NT2/D1 (cell line): Measurements from ENCODE around the gene LMO2.

ENCODE experiments used
- SUZ12 ChIP-seq: IDR thresholded peaks from 2 replicates; pipeline ENCODE4 v1.6.1; 2011; ENCODE audit not compliant: insufficient read length, insufficient read depth; ENCODE audit errors: extremely low read depth
- YY1 ChIP-seq: IDR thresholded peaks from 2 replicates; pipeline ENCODE4 v1.6.1; 2011; ENCODE audit not compliant: insufficient read length, insufficient read depth
- ZNF274 ChIP-seq: IDR thresholded peaks from 2 replicates; pipeline ENCODE4 v1.6.1; 2011; ENCODE audit warnings: mild to moderate bottlenecking, low read depth, low read length

DNA sequence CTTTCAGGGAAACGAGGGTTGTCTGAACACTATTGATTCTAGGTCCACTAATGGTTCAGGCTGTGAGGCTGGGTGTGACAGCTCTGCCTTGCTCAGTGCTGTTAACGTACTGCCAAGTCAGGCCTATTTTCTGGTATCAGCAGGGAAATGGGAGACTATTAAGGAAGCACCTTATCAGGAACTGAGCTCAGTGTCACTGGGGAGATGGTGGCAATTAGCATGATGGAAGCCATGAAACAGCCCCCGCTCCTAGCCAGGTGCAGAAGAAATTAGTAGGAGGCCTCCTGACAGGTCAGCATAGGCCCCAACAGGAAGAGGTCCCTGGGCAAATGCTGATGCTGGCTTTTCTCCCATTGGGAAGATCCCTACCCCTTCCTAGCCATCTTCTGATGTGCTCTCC lies 42.6 kb upstream of the LMO2 start:
- TF ChIP-seq ZNF274 (no peak), YY1 (no peak), SUZ12 (no peak)
